NCI-H2107 treated with DMSO at 0.1 percent for 48 hours (cell line): ENCODE data around the gene PDK3.

ENCODE experiments used
- DNase-seq: peaks from one replicate; lab custom pipeline; 2025; ENCODE audit not compliant: unreplicated experiment; lab: John Stamatoyannopoulos, UW

The PDK3 gene

GRCh38 chrX:24547961-24548360 lies 82.9 kb downstream of the PDK3 start:
- no peak for DNase-seq

GRCh38 chrX:24550166-24550565 lies 85.1 kb downstream of the PDK3 start:
- no peak for DNase-seq

- no peak for DNase-seq
Observed at GRCh38 chrX:24553011-24553410, 87.9 kb downstream of the PDK3 start.

GRCh38 chrX:24561121-24561520 lies 96.0 kb downstream of the PDK3 start:
- DNase-seq = no peak

- no peak for DNase-seq
Observed at GRCh38 chrX:24563291-24564010, 98.4 kb downstream of the PDK3 start.

- DNase-seq = no peak
Observed at GRCh38 chrX:24566240-24566639, 101.2 kb downstream of the PDK3 start.

GRCh38 chrX:24567169-24567568 lies 102.1 kb downstream of the PDK3 start:
- DNase-seq = no peak

- no peak for DNase-seq
Observed at GRCh38 chrX:24574743-24575142, 109.7 kb downstream of the PDK3 start.

- no peak for DNase-seq
Observed at GRCh38 chrX:24575496-24575895, 110.4 kb downstream of the PDK3 start.

GRCh38 chrX:24577091-24577490 lies 112.0 kb downstream of the PDK3 start:
- DNase-seq = no peak
